Amniotic stem cell (primary cell): ENCODE measurements around the gene TBCB.

ENCODE experiments used
- DNase-seq: peaks from one replicate; lab custom pipeline; 2025; lab: John Stamatoyannopoulos, UW

TBCB gene

DNA sequence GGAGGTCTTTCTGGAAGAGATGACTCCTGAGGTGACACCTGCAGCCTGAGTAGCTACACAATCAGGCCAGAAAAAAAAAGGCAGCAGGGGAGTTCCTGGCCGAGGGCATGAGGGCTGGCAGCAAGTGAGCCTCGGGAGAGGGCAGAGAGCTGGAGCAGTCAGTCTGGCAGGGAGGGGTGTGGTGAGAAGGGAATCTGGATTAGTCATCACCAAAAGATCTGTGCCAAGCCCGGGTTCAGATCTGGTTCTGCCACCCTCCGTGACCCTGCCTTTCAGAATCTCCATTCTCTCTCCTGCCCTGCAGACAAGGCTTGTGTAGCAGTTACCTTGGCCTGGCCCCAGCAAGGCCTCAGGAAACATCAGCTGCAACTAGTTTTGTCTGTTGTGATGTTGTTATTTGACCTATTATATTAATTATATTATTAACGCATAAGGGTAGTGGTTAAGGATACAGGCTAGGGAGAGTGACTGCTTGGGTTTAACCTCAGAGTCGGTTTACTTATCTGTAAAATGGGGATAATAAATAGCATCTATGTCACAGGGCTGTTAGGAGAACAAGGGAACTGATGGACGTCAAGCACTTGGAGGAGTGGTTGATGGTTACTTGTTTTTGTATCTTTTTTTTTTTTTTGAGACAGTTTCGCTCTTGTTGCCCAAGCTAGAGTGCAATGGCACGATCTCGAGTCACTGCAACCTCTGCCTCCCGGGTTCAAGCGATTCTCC is 21.9 kb downstream of the TBCB start:
- DNase-seq: no peak

DNA sequence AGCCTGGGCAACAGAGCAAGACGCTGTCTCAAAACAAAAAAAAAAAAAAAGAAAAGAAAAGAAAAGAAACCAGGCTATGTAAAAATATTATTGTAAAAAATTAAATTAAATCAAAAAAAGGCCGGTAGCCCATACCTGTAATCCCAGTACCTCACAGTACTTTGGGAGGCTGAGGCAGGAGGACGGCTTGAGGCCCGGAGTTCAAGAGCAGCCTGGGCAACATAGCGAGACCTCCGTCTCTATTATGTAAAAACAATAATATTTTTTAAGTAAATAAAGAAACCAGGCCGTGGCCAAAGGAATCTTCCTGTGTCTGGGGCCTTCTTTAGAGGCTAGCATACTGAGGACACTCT is 23.8 kb downstream of the TBCB start:
- DNase-seq: no peak

- DNase-seq: peak; percentile 87
Observed at GRCh38 chr19:36139473-36140303, 24.4 kb downstream of the TBCB start, which contains the start of gene CAPNS1. Gene CAPNS1, plus strand, starts transcription at chr19:36140066. Its CDS starts 946 bp downstream, at chr19:36141012.

GRCh38 chr19:36140304-36141038 is 25.2 kb downstream of the TBCB start:
- DNase-seq: no peak

DNA sequence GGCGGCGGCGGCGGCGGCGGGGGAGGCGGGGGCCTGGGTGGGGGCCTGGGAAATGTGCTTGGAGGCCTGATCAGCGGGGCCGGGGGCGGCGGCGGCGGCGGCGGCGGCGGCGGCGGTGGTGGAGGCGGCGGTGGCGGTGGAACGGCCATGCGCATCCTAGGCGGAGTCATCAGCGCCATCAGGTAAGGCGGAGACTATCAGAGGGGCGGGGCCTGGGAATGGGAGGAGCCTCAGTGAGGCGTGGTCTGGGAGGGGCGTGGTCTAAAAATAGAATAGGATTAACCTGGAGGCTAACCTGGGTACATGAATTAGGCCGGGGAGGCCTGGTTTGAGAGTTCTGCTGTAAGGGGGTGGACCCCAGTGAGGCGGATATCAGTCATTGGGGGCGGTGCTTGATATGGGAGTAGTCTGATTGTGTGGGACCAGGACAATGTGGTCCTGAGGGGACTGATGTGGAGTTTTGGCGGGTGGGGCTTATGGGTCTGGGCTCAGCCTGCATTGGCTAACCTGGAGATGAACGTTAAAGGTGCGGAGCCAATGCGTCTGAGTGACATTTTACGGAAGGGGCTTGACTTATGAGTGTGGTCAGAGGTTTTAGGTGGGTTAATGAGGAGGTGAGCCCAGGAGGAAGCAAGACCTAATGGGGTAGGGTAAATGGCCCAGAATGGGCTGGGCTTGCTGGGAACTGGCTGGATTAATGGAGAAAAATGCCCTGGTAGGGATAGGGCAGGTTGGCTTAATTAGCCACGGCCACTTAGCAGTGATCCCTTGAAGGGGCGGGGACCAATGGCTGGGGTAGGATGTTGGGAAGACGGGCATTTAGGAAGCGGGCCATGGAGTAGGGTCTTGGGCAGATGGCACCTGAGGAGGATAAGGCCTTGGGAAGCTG is 26.0 kb downstream of the TBCB start:
- peak; percentile 36 for DNase-seq

DNA sequence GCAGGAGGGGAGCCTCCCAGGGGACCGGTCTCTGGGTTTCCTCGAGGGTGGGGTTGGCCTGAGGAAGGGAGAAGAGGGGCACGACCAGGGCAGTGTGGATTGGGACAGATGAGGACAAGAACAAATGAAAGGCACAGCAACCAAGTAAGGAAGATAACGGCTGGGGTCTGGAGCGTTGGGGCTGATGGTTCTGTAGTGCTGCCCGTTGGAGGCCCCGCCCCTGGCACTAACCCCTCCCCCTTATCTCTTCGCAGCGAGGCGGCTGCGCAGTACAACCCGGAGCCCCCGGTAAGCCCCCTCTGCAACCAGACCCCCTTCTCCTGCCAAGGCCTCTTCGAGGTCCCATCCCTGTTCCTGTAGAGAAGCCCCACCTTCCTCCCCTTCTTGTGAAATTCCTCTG is 26.8 kb downstream of the TBCB start:
- no peak for DNase-seq

DNA sequence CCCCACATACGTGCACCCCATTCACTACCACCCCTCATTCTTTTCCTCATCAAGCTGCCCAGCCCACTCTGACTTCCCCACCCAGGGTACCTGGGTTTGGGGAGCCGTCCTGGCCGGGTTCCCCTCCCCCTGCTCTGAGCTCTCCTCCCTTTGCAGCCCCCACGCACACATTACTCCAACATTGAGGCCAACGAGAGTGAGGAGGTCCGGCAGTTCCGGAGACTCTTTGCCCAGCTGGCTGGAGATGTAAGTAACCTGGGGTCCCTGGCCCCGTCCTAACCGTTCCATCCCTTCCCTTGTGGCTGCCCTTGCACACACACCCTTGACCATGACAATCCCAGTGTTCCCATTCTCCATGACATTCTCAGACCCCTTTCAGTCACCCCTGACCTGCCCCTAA is 27.2 kb downstream of the TBCB start:
- DNase-seq: no peak

GRCh38 chr19:36144624-36145023 is 29.4 kb downstream of the TBCB start:
- DNase-seq: no peak

- no peak for DNase-seq
Observed at GRCh38 chr19:36149673-36150406, 34.6 kb downstream of the TBCB start.

GRCh38 chr19:36150586-36150985 is 35.3 kb downstream of the TBCB start:
- DNase-seq: no peak

- no peak for DNase-seq
Observed at GRCh38 chr19:36151144-36152018, 36.1 kb downstream of the TBCB start.

DNA sequence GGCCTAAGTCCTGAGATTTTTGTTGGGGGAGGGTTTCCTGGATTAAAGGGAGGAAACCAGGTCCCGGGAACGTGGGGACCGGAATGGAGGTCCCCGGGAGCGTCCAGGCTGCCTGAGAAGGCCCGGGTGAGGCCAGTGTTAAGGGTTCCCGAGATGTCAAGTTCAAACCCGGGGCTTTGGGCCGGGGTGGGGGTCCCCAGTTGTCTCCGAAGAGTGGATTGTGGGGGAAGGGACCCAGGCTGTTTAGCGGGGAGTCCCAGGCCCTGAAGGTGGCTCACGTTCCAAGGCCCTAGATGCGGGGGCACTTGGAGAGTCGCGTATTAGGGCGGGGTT is 36.7 kb downstream of the TBCB start:
- no peak for DNase-seq

DNA sequence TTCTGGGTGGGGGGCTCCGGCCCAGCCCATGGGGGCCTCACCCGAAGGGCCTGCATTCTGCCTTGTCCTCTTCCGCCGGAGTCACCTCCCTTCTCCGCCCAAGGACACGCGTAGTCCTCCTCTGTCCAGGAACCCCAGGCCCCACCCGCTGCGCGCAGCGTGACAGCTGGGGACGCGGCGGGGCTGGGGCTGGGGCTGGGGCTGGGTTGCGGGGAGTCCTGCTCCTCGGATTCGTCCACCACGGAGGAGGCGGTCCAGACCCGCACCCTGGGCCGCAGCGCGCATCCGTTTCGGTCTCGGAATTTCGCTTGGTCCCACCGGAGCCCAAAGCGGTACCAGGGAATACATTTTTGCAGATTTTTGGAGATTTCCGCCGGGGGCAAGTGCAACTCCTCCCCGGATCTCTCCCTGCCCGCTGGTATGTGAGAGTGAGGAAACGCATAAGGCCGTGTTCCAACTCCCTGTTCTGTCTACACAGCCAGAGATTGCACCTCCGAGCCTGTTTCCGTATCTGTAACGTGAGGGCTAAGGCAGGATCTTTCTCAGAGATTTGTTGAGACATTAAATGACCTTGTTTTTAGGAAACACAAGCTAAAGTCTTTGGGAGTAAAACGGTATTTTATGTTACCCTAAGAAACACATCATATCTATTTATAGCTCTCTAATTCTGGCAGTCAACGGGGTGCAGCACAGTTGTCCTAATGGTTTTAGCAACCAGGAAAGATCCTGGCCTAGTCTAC is 37.3 kb downstream of the TBCB start, which contains the start of gene COX7A1:
Gene COX7A1, minus strand, starts transcription at position 96 of the 740 bp plus-strand sequence. Its CDS starts 40 bp downstream, at position 56.
- no peak for DNase-seq

- no peak for DNase-seq
Observed at GRCh38 chr19:36153126-36153525, 37.9 kb downstream of the TBCB start.

DNA sequence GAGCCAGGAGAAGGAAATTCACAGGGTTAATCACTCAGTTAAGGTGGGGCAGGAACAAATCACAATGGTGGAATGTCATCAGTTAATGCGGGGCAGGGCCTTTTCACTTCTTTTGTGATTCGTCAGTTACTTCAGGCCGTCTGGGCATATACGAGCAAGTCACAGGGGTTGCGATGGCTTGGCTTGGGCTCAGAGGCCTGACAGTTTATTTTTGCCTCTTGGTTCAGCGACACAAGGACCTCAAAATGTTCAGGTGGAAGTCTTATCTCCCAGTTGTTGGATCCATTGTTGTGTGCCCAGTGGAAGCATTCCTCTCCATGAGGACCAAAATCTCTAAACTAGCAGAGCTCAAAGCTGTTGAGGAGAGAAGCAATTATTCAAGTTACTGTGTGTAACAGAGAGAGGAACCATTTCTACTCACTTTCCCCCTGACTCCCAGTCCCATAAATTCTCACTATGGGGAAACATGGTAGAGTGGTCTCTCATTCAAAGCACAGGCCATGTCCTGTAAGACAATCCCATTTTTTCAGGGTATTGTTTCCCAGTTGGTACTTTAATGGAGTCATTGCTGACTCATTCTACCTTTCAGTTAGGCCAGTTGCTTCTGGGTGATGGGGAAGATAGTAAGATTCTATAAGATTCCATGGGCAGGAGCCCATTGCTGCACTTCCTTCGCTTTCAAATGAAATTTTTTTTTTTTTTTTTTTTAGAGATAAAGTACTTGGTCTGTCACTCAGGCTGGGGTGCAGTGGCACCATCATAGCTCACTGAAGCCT is 45.7 kb downstream of the TBCB start:
- no peak for DNase-seq

DNA sequence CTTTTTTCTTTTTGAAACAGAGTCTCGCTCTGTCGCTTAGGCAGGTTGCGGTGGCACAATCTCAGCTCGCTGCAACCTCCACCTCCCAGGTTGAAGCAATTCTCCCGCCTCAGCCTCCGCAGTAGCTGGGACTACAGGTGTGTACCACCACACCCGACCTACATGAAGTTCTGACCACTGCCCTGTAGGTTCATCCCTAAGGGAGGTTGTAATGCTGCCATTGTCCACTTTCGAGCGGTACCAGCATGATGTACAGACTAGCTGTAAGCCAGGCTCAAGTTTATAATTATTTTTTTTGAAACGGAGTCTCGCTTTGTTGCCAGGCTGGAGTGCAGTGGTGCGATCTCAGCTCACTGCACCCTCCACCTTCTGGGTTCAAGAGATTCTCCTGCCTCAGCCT is 48.5 kb downstream of the TBCB start:
- DNase-seq: no peak

- DNase-seq: no peak
Observed at GRCh38 chr19:36169084-36169760, 54.0 kb downstream of the TBCB start.

GRCh38 chr19:36172852-36173251 is 57.6 kb downstream of the TBCB start:
- DNase-seq: no peak
